GM19372 (cell line): Measurements from ENCODE around the gene EIPR1.
A peak's percentile ranks its signal among the peaks of the same experiment; 100 is the strongest.
"Not testable (repeated sequence)": the region's sequence is repeated elsewhere in the genome, so short reads cannot be mapped to it uniquely, and the experiment has no call there.

Source experiments
- ATAC-seq: cut with Tn5 transposase; IDR thresholded peaks from one replicate; pipeline ENCODE4 v1.9.1; 2021; ENCODE audit warnings: mild to moderate bottlenecking, low read depth, moderate library complexity; ENCODE audit not compliant: unreplicated experiment

Gene EIPR1

DNA sequence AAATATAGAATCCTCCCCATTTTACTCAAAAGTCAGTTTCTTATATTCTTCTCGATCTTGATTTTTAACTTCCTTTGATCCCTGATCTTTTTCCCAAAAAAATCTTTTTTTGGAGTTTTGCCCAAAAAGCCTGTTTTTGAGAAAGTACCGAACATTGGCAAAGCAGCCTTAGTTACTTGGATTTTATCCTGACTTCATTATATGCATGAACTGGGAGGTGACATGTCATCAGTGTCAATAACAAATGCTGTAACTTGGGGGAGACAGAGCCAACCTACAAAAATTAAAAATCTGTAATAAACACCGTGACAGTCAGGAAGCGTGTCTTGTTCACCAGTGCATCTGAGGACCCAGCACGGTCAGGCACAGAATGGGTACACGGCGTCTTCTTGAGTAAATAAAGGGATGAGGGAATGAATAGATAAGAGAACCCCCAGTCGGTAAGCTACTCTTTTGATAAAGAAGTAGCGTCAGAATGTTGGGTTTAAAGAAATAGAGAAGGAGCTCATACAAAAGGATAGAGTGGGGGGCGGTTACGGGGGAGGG, 26.8 kb upstream of the EIPR1 start:
- no peak for ATAC-seq

DNA sequence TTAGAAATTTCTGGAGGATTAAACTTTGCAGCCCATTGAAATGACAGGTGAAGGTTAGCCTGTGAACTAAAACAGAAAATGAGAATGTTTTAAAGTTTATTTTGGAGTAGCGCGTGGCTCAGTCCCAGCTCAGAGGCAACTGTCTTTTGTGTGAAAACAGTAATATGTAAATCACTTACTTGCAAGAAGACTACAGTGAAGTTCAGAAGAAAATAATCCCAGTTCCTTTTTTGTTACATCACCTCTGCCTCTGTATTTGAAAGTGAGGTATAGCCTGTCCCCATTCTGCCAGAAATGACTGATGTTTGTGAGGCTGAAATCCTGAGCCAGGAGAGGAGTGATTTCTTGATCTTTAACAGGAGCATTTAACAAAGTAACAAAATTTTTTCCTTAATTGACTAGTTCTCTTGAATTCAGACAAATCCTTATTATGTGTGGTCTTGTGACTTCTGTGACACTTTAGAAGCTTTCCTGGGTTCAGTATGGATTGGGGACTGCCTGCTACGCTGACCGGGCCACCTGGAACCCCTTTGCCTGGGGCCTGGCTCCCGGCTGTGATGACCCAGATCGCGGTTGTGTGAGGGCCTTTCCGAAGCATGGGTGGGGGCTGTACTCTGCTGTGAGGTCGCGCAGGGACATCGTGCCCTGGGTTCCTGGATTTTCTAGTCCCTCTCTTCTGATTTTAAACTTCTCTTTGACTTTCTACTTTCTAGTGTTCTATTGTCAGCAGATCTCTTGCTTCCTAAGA, 26.1 kb upstream of the EIPR1 start:
- ATAC-seq = peak; percentile 100

DNA sequence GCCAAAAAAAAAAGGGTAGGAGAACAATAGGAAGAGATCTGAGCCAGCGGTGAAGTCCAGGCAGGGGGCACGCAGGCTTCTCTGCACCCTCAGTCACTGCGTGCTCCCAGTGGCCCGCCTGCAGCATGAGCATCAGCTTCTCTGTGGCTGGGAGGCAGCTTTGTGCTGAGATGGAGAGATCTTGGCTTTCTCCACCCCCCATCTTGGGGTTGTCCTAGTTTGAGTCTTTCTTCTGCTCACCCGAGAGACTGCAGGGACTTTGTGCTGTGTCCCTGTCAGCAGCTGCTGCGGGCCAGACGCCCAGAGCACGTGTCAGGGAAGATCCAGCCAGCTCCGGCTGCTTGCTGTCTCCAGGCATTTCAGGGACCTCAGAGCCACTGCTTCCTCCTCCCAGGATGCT, 22.2 kb upstream of the EIPR1 start:
- ATAC-seq = no peak

DNA sequence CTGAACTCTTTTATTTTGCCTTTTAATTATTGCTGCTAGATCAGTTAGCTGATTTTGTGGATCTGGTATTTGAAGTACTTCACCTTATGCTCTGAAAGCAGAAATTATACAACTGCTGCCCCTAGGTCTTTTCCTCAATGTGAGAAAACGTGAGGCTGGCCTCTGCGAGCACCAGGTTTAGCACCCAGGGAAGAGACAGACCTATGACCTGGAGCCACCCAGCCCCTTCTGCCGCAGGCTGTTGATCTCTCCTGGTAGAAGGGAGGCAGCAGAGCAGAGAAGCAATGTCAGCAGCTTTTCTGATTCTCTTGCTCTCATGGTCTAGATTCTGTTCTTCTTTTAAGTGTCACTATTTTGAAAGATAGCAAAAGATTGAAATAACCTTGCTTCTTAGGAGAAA, 21.8 kb upstream of the EIPR1 start:
- no peak for ATAC-seq

DNA sequence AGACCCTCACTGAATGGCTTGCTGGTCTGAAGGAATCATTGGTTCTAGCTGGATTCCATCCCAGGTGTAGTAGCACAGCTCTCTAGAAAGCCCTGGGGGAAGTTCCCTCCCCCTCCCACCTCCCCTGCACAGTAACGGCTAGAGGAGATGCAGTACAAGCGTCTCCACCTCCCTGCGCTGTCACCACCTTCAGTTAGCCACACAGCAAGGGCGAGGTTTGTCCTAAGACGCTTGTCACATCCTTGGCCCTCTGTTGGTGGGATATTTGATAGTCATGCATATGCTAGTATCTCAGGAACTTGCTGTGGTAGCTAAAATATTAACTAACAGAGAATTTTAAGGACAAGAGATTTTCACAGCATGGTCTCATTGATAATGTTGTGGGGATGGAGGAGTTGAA, 21.2 kb upstream of the EIPR1 start:
- no peak for ATAC-seq

DNA sequence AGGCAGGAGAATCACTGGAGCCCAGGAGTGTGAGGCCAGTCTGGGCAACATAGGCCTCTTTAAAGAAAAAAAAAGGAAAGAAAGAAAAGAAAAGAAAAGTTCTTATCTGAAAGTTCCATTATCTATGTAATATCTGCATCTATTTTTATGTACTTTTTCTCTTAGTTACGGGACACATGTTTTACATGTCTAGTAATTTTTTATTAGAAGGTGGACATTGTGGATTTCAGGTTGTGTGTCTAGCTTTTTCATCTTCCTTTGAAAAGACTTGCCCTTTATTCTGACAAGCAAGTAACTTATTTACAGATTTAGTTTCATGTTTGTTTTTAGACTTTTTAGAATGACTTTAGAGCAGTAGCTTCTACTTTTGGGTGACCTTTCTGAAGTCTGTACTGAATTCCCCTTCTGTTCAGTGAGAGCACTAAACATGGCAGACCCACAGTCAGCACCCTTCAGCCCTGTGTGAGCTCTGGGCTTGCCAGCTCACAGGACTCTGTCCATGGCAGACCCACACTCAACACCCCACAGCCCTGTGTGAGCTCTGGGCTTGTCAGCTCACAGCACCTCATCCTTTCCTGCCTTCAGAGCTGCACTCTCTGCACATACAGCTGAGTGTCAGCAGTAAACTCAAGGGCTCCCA, 19.4 kb upstream of the EIPR1 start:
- ATAC-seq = peak; percentile 48

DNA sequence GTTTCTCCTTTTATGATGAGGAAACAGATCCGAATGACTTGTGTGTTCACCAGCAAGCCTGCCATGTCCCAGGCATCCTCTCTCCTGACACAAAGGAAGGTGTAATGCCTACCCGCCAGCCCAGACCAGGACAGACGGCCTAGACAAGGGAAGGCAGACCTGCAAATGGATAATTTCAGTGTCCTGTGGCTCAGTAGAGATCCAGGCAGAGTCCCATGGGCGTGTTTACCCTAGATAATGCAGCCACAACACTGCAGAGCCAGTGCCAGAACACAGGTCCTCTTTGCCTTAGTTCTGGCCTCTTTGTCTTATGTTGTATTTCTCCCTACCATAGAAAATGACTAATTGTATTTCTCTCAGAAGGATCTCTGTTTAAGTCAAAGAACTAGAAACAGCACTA, 14.6 kb upstream of the EIPR1 start:
- no peak for ATAC-seq

DNA sequence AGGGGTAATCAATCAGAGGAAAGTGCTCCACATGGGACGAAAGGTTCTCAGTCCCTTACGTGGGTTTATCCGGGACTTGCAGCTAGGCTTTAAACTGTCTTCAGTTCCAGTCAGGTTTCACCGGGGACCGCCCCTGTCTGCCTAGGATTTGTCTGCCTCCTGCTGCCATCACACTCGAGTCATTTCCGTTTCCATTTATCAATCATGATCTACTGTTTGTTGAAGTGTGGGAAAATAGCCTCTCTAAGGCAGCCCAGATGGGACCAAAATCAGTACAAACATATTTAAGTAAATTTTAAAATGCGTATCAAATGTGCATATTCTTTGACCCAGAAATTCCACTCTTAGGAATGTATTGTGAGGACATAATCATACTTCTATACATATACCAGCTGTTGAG, 12.4 kb upstream of the EIPR1 start:
- no peak for ATAC-seq

DNA sequence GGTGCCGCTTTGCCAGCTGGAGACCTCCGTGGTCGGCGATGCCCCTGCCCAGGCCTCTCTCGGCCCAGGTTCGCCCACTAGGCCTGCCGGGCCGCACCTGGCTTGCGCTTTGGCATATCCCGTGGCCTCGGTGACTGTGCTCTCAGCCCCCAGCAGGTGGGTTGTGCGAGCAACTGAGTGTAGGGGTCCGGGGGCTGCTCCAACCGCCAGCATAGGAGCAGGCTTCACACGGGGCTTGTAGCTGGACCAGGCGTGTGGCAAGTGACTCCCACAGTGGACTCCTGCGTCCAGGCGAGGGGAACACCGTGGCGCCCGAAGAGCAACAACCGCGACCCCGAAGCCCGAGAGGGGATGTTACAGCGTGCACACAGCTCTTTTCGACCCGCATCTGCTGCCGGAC, 11.6 kb upstream of the EIPR1 start:
- no peak for ATAC-seq

DNA sequence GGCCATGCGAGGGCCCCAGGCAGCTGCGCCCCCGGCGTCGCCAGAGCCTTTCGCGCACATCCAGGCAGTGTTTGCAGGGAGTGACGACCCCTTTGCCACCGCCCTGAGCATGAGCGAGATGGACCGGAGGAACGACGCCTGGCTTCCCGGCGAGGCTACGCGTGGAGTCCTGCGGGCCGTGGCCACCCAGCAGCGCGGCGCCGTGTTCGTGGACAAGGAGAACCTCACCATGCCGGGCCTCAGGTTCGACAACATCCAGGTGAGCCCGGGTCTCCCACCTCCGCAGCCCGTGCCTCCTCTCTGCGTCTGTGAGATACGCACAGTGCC, 10.8 kb upstream of the EIPR1 start:
- ATAC-seq = no peak

DNA sequence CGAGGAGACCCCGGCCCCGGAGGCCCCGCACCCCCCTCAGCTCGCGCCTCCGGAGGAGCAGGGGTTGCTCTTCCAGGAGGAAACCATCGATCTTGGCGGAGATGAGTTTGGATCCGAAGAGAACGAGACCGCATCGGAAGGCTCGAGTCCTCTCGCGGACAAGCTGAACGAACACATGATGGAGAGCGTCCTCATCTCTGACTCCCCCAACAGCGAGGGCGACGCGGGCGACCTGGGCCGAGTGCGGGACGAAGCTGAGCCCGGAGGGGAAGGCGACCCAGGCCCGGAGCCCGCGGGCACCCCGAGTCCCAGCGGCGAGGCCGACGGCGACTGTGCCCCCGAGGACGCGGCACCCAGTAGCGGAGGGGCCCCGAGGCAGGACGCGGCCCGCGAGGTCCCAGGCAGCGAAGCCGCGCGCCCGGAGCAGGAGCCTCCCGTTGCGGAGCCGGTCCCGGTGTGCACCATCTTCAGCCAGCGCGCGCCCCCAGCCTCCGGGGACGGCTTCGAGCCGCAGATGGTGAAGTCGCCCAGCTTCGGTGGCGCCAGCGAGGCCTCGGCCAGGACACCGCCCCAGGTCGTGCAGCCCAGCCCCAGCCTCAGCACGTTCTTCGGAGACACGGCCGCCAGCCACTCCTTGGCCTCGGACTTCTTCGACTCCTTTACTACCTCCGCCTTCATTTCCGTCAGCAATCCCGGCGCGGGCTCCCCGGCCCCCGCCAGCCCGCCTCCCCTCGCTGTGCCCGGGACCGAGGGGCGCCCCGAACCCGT, 10.2 kb upstream of the EIPR1 start:
- ATAC-seq = no peak

DNA sequence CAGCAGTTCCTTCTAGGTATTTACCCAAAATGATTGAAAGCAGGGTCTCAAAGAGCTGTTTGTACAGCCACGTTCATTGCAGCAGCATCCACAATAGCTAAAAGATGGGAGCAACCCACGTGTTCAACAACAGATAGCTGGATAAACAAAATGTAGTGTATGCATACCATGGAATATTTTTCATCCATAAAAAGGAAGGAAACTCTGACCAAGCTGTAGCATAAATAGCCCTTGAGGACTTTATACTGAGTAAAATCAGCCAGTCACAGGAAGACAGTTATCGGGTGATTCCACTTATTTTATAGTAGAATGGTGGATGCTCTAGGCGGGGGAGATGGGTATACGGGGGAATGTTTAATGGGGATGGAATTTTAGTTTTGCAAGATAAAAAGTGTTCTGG, 9.4 kb upstream of the EIPR1 start:
- ATAC-seq = no peak

DNA sequence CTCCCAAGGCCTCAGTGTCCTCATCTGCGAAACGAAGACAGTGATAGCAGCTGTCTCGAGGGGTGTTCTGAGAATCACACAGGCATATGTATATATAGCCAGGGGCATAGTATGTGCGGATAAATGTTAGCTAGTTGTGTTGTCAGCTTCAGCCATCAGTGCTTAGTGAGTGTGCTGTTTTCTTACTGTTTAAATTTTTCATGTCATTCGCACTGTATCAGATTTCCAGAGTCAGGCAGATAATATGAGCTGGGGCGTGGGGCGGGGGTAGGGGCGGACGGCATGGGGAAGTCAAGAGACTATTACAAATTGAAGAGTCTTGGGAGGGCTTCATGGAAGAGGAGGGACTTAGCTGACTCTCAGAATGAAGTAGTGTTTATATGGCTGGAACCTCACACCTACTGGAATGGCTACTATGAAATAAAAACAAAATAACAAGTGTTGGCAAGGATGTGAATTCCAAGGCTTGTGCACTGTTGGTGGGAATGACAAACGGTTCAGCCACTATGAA, 8.9 kb upstream of the EIPR1 start:
- no peak for ATAC-seq

DNA sequence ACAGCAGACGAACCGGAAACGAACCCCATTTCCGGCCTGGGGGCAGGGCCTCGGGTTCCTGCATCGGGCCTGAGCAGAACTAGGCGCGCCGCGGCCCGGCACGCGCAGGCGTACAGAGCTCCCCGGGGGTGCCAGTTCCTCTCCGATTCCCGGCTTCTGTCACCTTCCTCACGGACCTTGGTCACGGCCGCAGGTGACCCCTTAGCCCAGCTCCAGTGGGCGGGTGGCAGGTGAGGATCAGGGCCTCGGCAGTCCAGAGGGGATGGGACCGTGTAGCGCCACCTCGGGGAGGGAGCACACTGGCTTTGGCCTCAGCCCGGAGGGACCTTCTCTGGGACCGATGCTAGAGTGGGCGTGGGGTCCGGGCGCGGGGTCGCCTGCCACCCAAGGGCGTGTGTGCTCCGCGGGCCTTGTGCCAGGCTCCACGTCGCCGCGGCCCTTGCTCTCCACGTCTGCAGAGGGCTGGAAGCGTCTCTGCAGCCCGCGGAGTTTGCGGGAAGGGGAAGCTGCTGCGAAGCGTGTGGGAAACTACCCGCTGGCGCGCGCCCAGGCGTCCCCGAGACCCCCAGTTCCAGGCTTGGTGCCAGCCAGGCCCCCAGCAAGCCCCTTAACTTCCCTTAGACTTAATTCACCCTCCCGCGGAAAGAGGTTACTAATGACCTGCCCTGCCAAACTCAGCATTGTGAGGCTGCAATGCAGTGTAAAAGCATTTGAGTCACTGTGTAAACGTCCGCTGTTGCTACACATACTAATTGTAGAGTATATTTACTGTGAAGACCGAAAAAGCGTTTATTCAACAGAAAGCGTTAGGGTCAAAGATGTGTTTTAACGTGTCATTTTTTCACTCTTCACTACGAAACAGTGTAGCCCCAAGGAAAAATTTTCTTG, 2.3 kb upstream of the EIPR1 start, which contains the start of gene TRAPPC12:
Gene TRAPPC12 (plus strand): TSS at position 48 of the 888 bp plus-strand sequence. CDS start 7,930 bp downstream, outside the sequence.
- peak; percentile 62 for ATAC-seq

DNA sequence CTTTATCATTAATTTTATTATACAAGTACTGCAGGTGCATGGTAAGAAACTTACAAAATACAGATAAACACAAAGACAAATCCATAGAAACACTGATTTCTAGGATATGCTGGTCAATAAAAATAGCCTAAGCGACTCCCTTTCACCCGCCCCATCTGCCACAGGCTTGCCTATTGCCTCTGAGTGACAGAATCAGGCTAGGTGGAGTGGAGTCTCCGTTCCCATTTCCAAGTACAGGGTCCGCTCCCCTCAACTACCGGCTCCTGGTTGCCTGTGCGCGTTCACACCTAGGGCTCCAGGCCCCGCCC, 1.7 kb upstream of the EIPR1 start:
- ATAC-seq = no peak

DNA sequence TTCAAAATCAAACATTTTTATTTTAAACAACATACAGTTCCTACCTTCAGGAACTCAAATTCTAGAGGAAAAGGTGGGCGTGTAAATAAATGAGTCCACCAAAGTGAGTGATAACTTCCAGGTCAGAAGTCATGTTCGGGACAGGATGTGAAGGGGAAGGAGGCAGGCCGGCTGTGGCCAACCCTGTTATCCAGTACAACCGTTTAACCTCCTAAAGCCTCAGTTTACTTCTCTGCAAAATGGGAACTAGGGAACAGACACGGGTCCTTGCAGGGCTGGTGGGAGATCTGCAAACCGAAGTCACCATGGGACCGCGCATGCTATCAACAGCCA, 373 bp downstream of the EIPR1 start:
- ATAC-seq = peak; percentile 12

DNA sequence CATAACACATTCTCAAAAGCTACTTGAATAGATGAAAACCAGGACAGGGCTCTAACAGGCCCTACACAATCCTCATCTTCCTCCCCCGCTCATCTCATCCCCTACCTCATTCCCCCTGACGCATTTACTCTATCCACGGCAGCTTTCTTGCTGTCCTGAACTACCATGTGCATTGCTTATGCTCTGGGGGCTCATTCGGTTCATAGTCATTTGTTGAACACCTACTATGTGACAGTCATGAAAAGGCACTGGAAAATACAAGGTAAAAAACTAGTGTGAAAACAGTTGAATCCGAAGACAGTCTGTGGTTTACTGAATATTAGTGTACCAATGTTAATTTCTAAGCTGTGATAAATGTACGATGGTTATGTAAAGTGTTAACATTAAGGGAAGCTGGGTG, 797 bp downstream of the EIPR1 start:
- no peak for ATAC-seq

DNA sequence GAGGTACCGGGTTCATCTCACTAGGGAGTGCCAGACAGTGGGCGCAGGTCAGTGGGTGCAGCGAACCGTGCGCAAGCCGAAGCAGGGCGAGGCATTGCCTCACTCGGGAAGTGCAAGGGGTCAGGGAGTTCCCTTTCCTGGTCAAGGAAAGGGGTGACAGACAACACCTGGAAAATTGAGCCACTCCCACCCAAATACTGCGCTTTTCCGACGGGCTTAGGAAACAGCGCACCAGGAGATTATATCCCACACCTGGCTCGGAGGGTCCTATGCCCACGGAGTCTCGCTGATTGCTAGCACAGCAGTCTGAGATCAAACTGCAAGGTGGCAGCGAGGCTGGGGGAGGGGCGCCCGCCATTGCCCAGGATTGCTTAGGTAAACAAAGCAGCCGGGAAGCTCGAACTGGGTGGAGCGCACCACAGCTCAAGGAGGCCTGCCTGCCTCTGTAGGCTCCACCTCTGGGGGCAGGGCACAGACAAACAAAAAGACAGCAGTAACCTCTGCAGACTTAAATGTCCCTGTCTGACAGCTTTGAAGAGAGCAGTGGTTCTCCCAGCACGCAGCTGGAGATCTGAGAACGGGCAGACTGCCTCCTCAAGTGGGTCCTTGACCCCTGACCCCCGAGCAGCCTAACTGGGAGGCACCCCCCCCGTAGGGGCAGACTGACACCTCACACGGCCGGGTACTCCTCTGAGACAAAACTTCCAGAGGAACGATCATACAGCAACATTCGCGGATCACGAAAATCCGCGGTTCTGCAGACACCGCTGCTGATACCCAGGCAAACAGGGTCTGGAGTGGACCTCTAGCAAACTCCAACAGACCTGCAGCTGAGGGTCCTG, 8.1 kb downstream of the EIPR1 start:
- ATAC-seq = not testable (repeated sequence)

DNA sequence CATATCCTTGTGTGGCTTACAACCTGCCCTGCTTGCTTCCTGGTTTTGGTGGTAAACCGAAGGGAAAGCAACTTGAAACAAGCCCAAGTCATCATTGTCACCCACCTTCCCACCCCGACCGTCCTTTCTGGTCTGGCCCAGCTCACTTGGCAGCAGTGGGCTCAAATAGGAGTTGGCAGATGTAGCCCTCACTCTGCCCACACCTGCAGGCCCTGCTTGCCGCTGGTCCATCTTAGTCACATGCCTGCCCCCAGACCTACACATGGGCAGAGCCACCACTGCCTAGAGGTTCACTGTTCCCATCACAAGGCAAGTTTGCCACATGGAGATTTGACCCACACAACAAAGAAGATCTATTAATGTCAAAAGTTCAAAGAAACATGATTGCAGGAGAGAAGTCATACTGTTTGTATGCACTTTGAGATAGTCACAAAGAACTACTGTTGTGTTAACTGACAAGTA, 9.3 kb downstream of the EIPR1 start:
- ATAC-seq = no peak

DNA sequence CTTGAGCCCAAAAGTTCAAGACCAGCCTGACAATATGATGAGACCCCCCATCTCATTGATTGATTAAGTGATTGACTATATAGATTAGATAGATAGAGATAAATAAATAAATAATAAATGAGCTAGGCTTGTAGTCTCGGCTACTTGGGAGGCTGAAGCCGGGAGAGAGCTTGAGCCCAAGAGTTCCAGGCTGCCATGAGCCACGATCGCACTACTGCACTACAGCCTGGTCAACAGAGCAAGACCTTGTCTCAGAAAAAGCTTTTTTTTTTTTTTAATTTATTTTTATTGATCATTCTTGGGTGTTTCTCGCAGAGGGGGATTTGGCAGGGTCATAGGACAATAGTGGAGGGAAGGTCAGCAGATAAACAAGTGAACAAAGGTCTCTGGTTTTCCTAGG, 12.4 kb downstream of the EIPR1 start:
- no peak for ATAC-seq
